ENCODE data around the gene TMEM54. TPM values are rescaled to one million over a fixed set of nuclear protein-coding genes. Genes with fewer than 3 reads are reported as not detected.

The TMEM54 gene
- total and polyA plus RNA-seq, 2 of the 13 experiments (the other 11 are each of a cell fraction or from before 2014, with no cell fraction given) = 2.5 to 2.9 TPM

GRCh38 chr1:32944180-32944579, 43.0 kb upstream of the TMEM54 start:
- in situ Hi-C loops (cut with HindIII; ENCODE audit: extremely low pct_ligation_motif_present, low pct_unique_long_range_greater_than_20kb) = no loop called here

More at GRCh38 chr1:32944180-32944579, 43.0 kb upstream of the TMEM54 start:
- Histone ChIP-seq H3K27me3 (ENCODE audit: control insufficient read depth in 1 of 2, insufficient read depth in 2 of 2, low read length in 2 of 2) (no peaks in the 10 kb centered on the region), H3K4me1 (ENCODE audit: insufficient read depth, low read length) (peaks cover 36% of the 10 kb centered on the region), H4K20me1 (ENCODE audit: insufficient read depth, low read length) (no peaks in the 10 kb centered on the region), H3K36me3 (replicated peaks in 1 of 2; ENCODE audit: control insufficient read depth in 1 of 2, insufficient read depth in 2 of 2, low read length in 2 of 2) (peaks cover 17 to 79% of the 10 kb centered on the region in 2 experiments), H3K9ac (ENCODE audit: insufficient read depth, low read depth, low read length) (no peak overlapping the region), H3K79me2 (ENCODE audit: insufficient read depth, low read length) (peaks cover 6% of the 10 kb centered on the region), H2AFZ (ENCODE audit: low read length) (no peak overlapping the region), H3K27ac (ENCODE audit: extremely low read length, insufficient read depth, low read length) (no peak overlapping the region), H3K9me3 (ENCODE audit: low read length) (no peaks in the 10 kb centered on the region), H3K4me2 (ENCODE audit: low read depth, low read length) (no peak overlapping the region), H3K4me3 (replicated peaks in 1 of 3; ENCODE audit: insufficient read depth in 1 of 3, low read depth in 2 of 3, low read length in 3 of 3) (no peak overlapping the region)
- no TSS peak for BruUV-seq (replicated peaks)
- FAIRE-seq (no peak), ATAC-seq (no peak), DNase-seq (ENCODE audit: low spot score) (no peak)
- POLR2A ChIA-PET = interaction anchor here (0.9 kb wide), 1 partner anchor 28 kb away, joined by 3 read pairs; no protein-coding TSS in a partner anchor
- CTCF ChIA-PET (ENCODE audit: low intra/inter-chr PET ratio, low total read pairs) = no interaction called here
- no peak for TF ChIP-seq ZNF777 (CRISPR knock-in tag; IDR thresholded peaks at IDR 0.05)
- no peak for TF ChIP-seq ZBTB14 (CRISPR knock-in tag; IDR thresholded peaks at IDR 0.05)
- no peak for TF ChIP-seq STAT5B (CRISPR knock-in tag; IDR thresholded peaks at IDR 0.05)
- TF ChIP-seq FLYWCH1 (CRISPR knock-in tag; IDR thresholded peaks at IDR 0.05) = no peak
- TF ChIP-seq ZNF382 (CRISPR knock-in tag; IDR thresholded peaks at IDR 0.05; ENCODE audit: borderline replicate concordance) = no peak
- TF ChIP-seq ZSCAN20 (CRISPR knock-in tag; IDR thresholded peaks at IDR 0.05; ENCODE audit: borderline replicate concordance) = no peak
- TF ChIP-seq FOXK1 (CRISPR knock-in tag; IDR thresholded peaks at IDR 0.05; ENCODE audit: borderline replicate concordance, low read depth) = no peak
- TF ChIP-seq GABPA (IDR thresholded peaks at IDR 0.05; ENCODE audit: low read depth, low read length) = no peak
- no peak for TF ChIP-seq GABPA (CRISPR knock-in tag; IDR thresholded peaks at IDR 0.05; ENCODE audit: low read depth)
- TF ChIP-seq ZNF790 (CRISPR knock-in tag; IDR thresholded peaks at IDR 0.05; ENCODE audit: borderline replicate concordance) = no peak
- no peak for TF ChIP-seq ZNF205 (CRISPR knock-in tag; IDR thresholded peaks at IDR 0.05)
- no peak for TF ChIP-seq ARID2 (CRISPR knock-in tag; IDR thresholded peaks at IDR 0.05; ENCODE audit: borderline replicate concordance)
- no peak for TF ChIP-seq YY1 (IDR thresholded peaks at IDR 0.05; ENCODE audit: insufficient read depth, insufficient replicate concordance, low read depth, low read length)
- no peak for TF ChIP-seq ZNF652 (CRISPR knock-in tag; IDR thresholded peaks at IDR 0.05; ENCODE audit: borderline replicate concordance, low read depth)
- no peak for TF ChIP-seq ZNF136 (CRISPR knock-in tag; IDR thresholded peaks at IDR 0.05; ENCODE audit: low read depth)
- intact Hi-C loops (cut with micrococcal nuclease; ENCODE audit: unreplicated experiment) = no loop called here
